H1 (cell line): ENCODE measurements around the gene RNF32. TPM values are rescaled to one million over a fixed set of nuclear protein-coding genes. Genes with fewer than 3 reads are reported as not detected.

Experiments used
- CTCF ChIA-PET: fragments of 300-600 bp; sonication (Branson Sonifier 250); formaldehyde crosslinking; loops from one replicate; lab custom pipeline; 2021; ENCODE audit not compliant: partially characterized antibody; lab: Charles Lee
- POLR2A ChIA-PET: fragments of 300-600 bp; sonication (Branson Sonifier 250); formaldehyde crosslinking; loops from one replicate; lab custom pipeline; 2021; ENCODE audit warnings: inconsistent platforms; ENCODE audit not compliant: partially characterized antibody; lab: Charles Lee
- DNase-seq, 2 experiments: peaks; one replicate each; pipeline versions ENCODE4 v3.0.0 to v3.0.0-alpha.2; 2010 to 2022; ENCODE audit warnings: low spot score in 2 of 2, low read depth in 1 of 2, mixed read lengths in 1 of 2
- FAIRE-seq: peaks from 2 replicates; lab custom pipeline; 2011; peaks lifted over from hg19 to GRCh38; lab: Jason Lieb, UNC
- H2AFZ ChIP-seq: 2 replicates; pipeline ENCODE4 v1.8.1; 2012; ENCODE audit warnings: low read length, inconsistent platforms
- H2AK5ac ChIP-seq: 2 replicates; pipeline ENCODE4 v1.6.1; 2013; ENCODE audit warnings: low read depth, low read length
- H2BK120ac ChIP-seq: replicated peaks from 2 replicates; pipeline ENCODE3; 2013; ENCODE audit warnings: low read depth, low read length, inconsistent platforms
- H2BK12ac ChIP-seq: 2 replicates; pipeline ENCODE4 v1.6.1; 2013; ENCODE audit warnings: low read depth, low read length
- H2BK15ac ChIP-seq: 2 replicates; pipeline ENCODE4 v1.6.1; 2013; ENCODE audit warnings: low read length
- H2BK20ac ChIP-seq: 2 replicates; pipeline ENCODE4 v1.6.1; 2013; ENCODE audit warnings: low read length
- H2BK5ac ChIP-seq: 2 replicates; pipeline ENCODE4 v1.6.1; 2013; ENCODE audit warnings: low read depth, low read length
- H3K14ac ChIP-seq: 2 replicates; pipeline ENCODE4 v1.6.1; 2013; ENCODE audit warnings: inconsistent platforms; ENCODE audit not compliant: insufficient read length
- H3K18ac ChIP-seq: 2 replicates; pipeline ENCODE4 v1.6.1; 2013; ENCODE audit warnings: low read length; ENCODE audit errors: extremely low read depth
- H3K23ac ChIP-seq: 2 replicates; pipeline ENCODE4 v1.6.1; 2013; ENCODE audit warnings: inconsistent platforms; ENCODE audit not compliant: insufficient read length
- H3K23me2 ChIP-seq: 2 replicates; pipeline ENCODE4 v1.6.1; 2013; ENCODE audit warnings: low read depth, low read length
- H3K27ac ChIP-seq: 2 replicates; pipeline ENCODE4 v1.6.1; 2011; ENCODE audit warnings: low read depth, low read length, inconsistent platforms
- H3K27me3 ChIP-seq, 4 experiments: replicated peaks in 1 of 4; 1 replicate in 1 of 4; 2 replicates in 3 of 4; pipeline versions ENCODE4 v1.6.1 to v1.8.1; 2011 to 2013; ENCODE audit warnings: low read length in 3 of 4, mild to moderate bottlenecking in 3 of 4, inconsistent platforms in 2 of 4, mixed read lengths in 2 of 4, moderate library complexity in 1 of 4; ENCODE audit not compliant: control insufficient read depth in 3 of 4, insufficient read depth in 3 of 4; ENCODE audit errors: extremely low read depth in 1 of 4
- H3K36me3 ChIP-seq, 4 experiments: 2 replicates each; pipeline versions ENCODE4 v1.6.1 to v1.8.1; 2011 to 2013; ENCODE audit warnings: mild to moderate bottlenecking in 4 of 4, low read length in 3 of 4, moderate library complexity in 2 of 4, control low read depth in 1 of 4, inconsistent platforms in 1 of 4; ENCODE audit not compliant: insufficient read depth in 4 of 4, control insufficient read depth in 2 of 4
- H3K4ac ChIP-seq: replicated peaks from 2 replicates; pipeline ENCODE3; 2013; ENCODE audit warnings: low read length, low read depth, mixed read lengths, inconsistent platforms; ENCODE audit not compliant: insufficient read length
- H3K4me1 ChIP-seq, 4 experiments: replicated peaks in 1 of 4; 1 replicate in 1 of 4; 2 replicates in 3 of 4; pipeline versions ENCODE4 v1.6.1 to v1.8.1; 2011 to 2013; ENCODE audit warnings: low read length in 3 of 4, inconsistent platforms in 2 of 4, mixed read lengths in 1 of 4; ENCODE audit not compliant: insufficient read depth in 4 of 4, control insufficient read depth in 3 of 4
- H3K4me2 ChIP-seq, 2 experiments: 2 replicates each; pipeline versions ENCODE4 v1.6.1 to v1.8.1; 2011 to 2013; ENCODE audit warnings: low read depth in 2 of 2, low read length in 2 of 2, control low read depth in 1 of 2, inconsistent platforms in 1 of 2, mild to moderate bottlenecking in 1 of 2; ENCODE audit not compliant: insufficient read depth in 1 of 2
- H3K4me3 ChIP-seq, 4 experiments: fragments of 200-600, 300-600 bp in 1 of 4; sonication (generic), shearing (Covaris generic), sonication (Bioruptor Twin) in 1 of 4; 2 replicates each; pipeline versions ENCODE4 v1.5.1 to v1.8.1; 2011 to 2016; ENCODE audit warnings: low read length in 4 of 4, low read depth in 3 of 4, control low read depth in 2 of 4, inconsistent platforms in 2 of 4, mild to moderate bottlenecking in 2 of 4, mixed read lengths in 1 of 4, moderate library complexity in 1 of 4; ENCODE audit not compliant: insufficient read depth in 2 of 4; ENCODE audit errors: extremely low read depth in 1 of 4
- H3K56ac ChIP-seq: replicated peaks from 2 replicates; pipeline ENCODE3; 2013; ENCODE audit warnings: low read depth, mild to moderate bottlenecking, mixed read lengths, low read length, inconsistent platforms; ENCODE audit not compliant: insufficient read length
- H3K79me1 ChIP-seq: 2 replicates; pipeline ENCODE4 v1.6.1; 2013; ENCODE audit warnings: low read depth, low read length, control low read depth
- H3K79me2 ChIP-seq, 2 experiments: 2 replicates each; pipeline versions ENCODE4 v1.6.1 to v1.8.1; 2012 to 2013; ENCODE audit warnings: low read length in 2 of 2, mild to moderate bottlenecking in 2 of 2, inconsistent platforms in 1 of 2; ENCODE audit not compliant: insufficient read depth in 2 of 2, control insufficient read depth in 1 of 2
- H3K9ac ChIP-seq, 4 experiments: replicated peaks in 1 of 4; 1 replicate in 1 of 4; 2 replicates in 3 of 4; pipeline versions ENCODE4 v1.6.1 to v1.8.1; 2011 to 2013; ENCODE audit warnings: low read depth in 3 of 4, low read length in 3 of 4, control low read depth in 2 of 4, mild to moderate bottlenecking in 2 of 4, moderate library complexity in 2 of 4, inconsistent platforms in 1 of 4; ENCODE audit errors: extremely low read depth in 1 of 4
- H3K9me3 ChIP-seq, 2 experiments: 2 replicates each; pipeline versions ENCODE4 v1.6.1 to v1.8.1; 2012 to 2013; ENCODE audit warnings: mild to moderate bottlenecking in 2 of 2, moderate library complexity in 2 of 2, control low read depth in 1 of 2, inconsistent platforms in 1 of 2, low read depth in 1 of 2, low read length in 1 of 2, mixed read lengths in 1 of 2; ENCODE audit not compliant: insufficient read depth in 2 of 2
- H4K20me1 ChIP-seq, 2 experiments: replicated peaks in 1 of 2; 2 replicates each; pipeline versions ENCODE3 to v1.8.1; 2011 to 2013; ENCODE audit warnings: inconsistent platforms in 2 of 2, low read length in 2 of 2, mild to moderate bottlenecking in 1 of 2; ENCODE audit not compliant: insufficient read depth in 2 of 2, control insufficient read depth in 1 of 2
- H4K5ac ChIP-seq: 2 replicates; pipeline ENCODE4 v1.6.1; 2013; ENCODE audit warnings: low read length, low read depth, mixed read lengths, inconsistent platforms; ENCODE audit not compliant: insufficient read length
- H4K8ac ChIP-seq: 2 replicates; pipeline ENCODE4 v1.8.0; 2013; ENCODE audit warnings: mild to moderate bottlenecking, moderate library complexity, low read length, inconsistent platforms; ENCODE audit not compliant: insufficient read depth; ENCODE audit errors: extremely low read depth
- H4K91ac ChIP-seq: replicated peaks from 2 replicates; pipeline ENCODE3; 2013; ENCODE audit warnings: low read length, mixed read lengths, inconsistent platforms; ENCODE audit not compliant: insufficient read length
- CBX8 ChIP-seq: fragments of 300-800, 300-1000 bp; sonication (generic); IDR thresholded peaks from 2 replicates; pipeline ENCODE4 v1.7.1; 2016; ENCODE audit warnings: low read depth, low read length, borderline replicate concordance
- CTCF ChIP-seq, 3 experiments: IDR thresholded peaks; 1 replicate in 2 of 3; 2 replicates in 1 of 3; pipeline versions ENCODE4 v1.5.1 to v1.6.1; 2011; ENCODE audit warnings: low read length in 3 of 3, mild to moderate bottlenecking in 3 of 3, inconsistent platforms in 2 of 3, low read depth in 1 of 3, moderate library complexity in 1 of 3; ENCODE audit not compliant: insufficient read depth in 1 of 3; ENCODE audit errors: control extremely low read depth in 1 of 3
- GTF2F1 ChIP-seq: IDR thresholded peaks from 2 replicates; pipeline ENCODE4 v1.6.1; 2012; ENCODE audit warnings: low read depth, low read length, improper control_type of control experiment, borderline replicate concordance
- RAD21 ChIP-seq, 2 experiments: IDR thresholded peaks in 1 of 2; conservative IDR thresholded peaks in 1 of 2; 2 replicates each; pipeline ENCODE4 v1.6.1; 2011; ENCODE audit warnings: low read depth in 2 of 2, low read length in 2 of 2, improper control_type of control experiment in 1 of 2, inconsistent platforms in 1 of 2, mild to moderate bottlenecking in 1 of 2, moderate library complexity in 1 of 2
- RNF2 ChIP-seq: fragments of 200-900, 300-1000 bp; sonication (generic); IDR thresholded peaks from 2 replicates; pipeline ENCODE4 v1.7.1; 2016; ENCODE audit warnings: borderline replicate concordance, low read depth, mild to moderate bottlenecking, antibody characterized with exemption, low read length; ENCODE audit not compliant: poor library complexity, severe bottlenecking; ENCODE audit errors: missing control alignments
- TCF12 ChIP-seq: IDR thresholded peaks from 2 replicates; pipeline ENCODE4 v1.6.1; 2011; ENCODE audit warnings: low read depth, mild to moderate bottlenecking, low read length
- WGBS, 2 experiments: shearing (Covaris generic) in 1 of 2; methylation state at CpG; one replicate each; pipeline versions ENCODE4 v1.1.6 to v1.1.7; 2013 to 2015; ENCODE audit warnings: low lambda C conversion rate in 2 of 2, mixed read lengths in 2 of 2, inconsistent platforms in 1 of 2, low coverage in 1 of 2, missing lambda C conversion rate in 1 of 2; ENCODE audit not compliant: insufficient replicate concordance in 2 of 2, insufficient coverage in 1 of 2, insufficient read length in 1 of 2; ENCODE audit errors: extremely low coverage in 1 of 2, missing lambda C conversion rate in 1 of 2; 5-methylcytosine and 5-hydroxymethylcytosine counted together
- polyA plus RNA-seq, 7 experiments: library from polyadenylated mRNA; depleted of rRNA in 3 of 7; stranded (reverse) in 5 of 7; unstranded in 2 of 7; fragments of >200 nt in 5 of 7; fragments of 200-250 nt in 2 of 7; gene quantifications; 1 replicate in 5 of 7; 2 replicates in 1 of 7; 4 replicates in 1 of 7; pipeline versions ENCODE4 v1.2.1 to v1.2.3, GENCODE V29; 2011 to 2013; ENCODE audit warnings: missing spikeins in 2 of 7, mixed read lengths in 2 of 7
- total RNA-seq: library from RNA; stranded (reverse); fragmentation: NEBNext Ultra II Directional; extraction: Animal tissue kit (Norgen Biotek cat#: 25700); gene quantifications from 2 replicates; pipeline ENCODE4 v1.2.1, GENCODE V29; 2021
- TF ChIP-seq, protein P1 (sequence below): IDR thresholded peaks from 2 replicates; pipeline ENCODE4 v1.6.1; 2011; ENCODE audit warnings: low read depth, mild to moderate bottlenecking, low read length; ENCODE audit not compliant: insufficient read depth

The RNF32 gene
- total and polyA plus RNA-seq, 2 of the 8 experiments (the other 6 are each of a cell fraction or from before 2014, with no cell fraction given), result 0.48 to 1.2 TPM

DNA sequence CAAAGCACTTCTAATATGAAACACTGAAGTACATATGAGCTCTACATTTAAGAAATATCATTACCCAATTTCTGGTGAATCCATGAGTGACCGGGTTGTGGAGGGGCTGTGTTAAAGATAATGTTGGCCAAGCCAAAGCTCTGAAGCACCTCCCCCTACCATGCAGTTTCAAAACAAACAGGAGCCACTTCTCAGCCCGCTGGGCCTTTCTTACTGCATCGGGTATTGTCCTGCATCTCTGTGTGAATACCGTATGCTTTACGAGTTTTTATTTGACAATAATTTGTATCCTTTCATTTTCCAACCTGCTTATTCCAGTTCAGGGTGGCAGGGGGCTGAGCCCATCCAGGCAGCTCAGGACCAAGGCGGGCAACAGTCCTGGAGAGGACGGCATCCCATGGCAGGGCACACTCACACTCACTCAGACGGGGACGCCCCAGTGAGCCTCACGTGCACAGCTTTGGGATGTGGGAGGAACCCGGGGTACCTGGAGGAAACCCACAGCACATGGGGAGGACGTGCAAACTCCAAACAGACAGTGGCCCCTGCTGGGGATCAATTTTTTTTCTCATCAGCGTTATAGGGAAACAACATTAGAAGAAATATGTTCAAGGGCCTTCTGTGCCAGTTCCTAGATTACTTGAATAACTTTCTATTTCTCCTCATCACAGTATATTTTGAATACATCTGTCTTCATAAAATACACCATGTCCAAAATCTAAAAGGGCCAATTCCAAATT is 1.9 kb downstream of the RNF32 start:
- Histone ChIP-seq H3K79me2 (peaks cover 3 to 9% of the 10 kb centered on the region in 2 experiments; a peak in 3 of 4 replicates), H2AK5ac (no peak overlapping the region), H3K14ac (no peak overlapping the region), H3K56ac (no peak overlapping the region), H3K4me1 (peaks cover 0 to 8% (median 2%) of the 10 kb centered on the region in 4 experiments; a peak in 5 of 7 replicates), H3K4me3 (no peak overlapping the region), H2BK12ac (no peak overlapping the region), H4K5ac (no peak overlapping the region), H3K79me1 (no peaks in the 10 kb centered on the region), H3K27ac (no peak overlapping the region), H2BK15ac (no peak overlapping the region), H3K9me3 (peaks cover 0 to 6% of the 10 kb centered on the region in 2 experiments; a peak in 1 of 4 replicates), H4K91ac (no peak overlapping the region), H2BK20ac (no peak overlapping the region), H3K4me2 (no peak overlapping the region), H2BK5ac (no peak overlapping the region), H3K36me3 (no peaks in the 10 kb centered on the region), H3K23me2 (peaks cover 7% of the 10 kb centered on the region; the same call in 1 of the 2 replicates), H4K20me1 (no peaks in the 10 kb centered on the region), H3K23ac (no peak overlapping the region), H3K18ac (no peak overlapping the region), H3K27me3 (peaks cover 0 to 9% (median 7%) of the 10 kb centered on the region in 4 experiments; a peak in 5 of 7 replicates), H2BK120ac (no peak overlapping the region), H3K4ac (no peak overlapping the region), H3K9ac (no peak overlapping the region), H2AFZ (no peak overlapping the region), H4K8ac (no peak overlapping the region)
- ChIA-PET CTCF (interaction anchor here (0.9 to 2.4 kb wide), 6 partner anchors 10 to 128 kb away, joined by 3 to 9 read pairs (median 3); no protein-coding TSS in a partner anchor), POLR2A (no interaction called here)
- TF ChIP-seq RAD21 (IDR thresholded peaks at IDR 0.05 in 1 of 2, conservative IDR thresholded peaks at IDR 0.05 in 1 of 2; ENCODE audit: low read depth in 2 of 2, low read length in 2 of 2), result peak; percentile 27 to 45
- TF ChIP-seq, protein P1, sequence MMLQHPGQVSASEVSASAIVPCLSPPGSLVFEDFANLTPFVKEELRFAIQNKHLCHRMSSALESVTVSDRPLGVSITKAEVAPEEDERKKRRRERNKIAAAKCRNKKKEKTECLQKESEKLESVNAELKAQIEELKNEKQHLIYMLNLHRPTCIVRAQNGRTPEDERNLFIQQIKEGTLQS, result no peak
- no peak for TF ChIP-seq GTF2F1
- no peak for TF ChIP-seq RNF2
- 0 out of 4 replicates have a peak, but pooled peaks of 1 of the 3 experiments have one; percentile 1 for TF ChIP-seq CTCF (IDR thresholded peaks at IDR 0.05; ENCODE audit: control extremely low read depth in 1 of 3, insufficient read depth in 1 of 3, low read depth in 1 of 3, low read length in 3 of 3)
- TF ChIP-seq CBX8, result no peak
- TF ChIP-seq TCF12, result no peak
- no peak for FAIRE-seq
- DNase-seq, result no peak
- 87% methylated on average over 13 of the region's 13 CpGs; no CpG with 5 or more reads in 1 of the 2 experiments for WGBS, 2 experiments
